ENCODE measurements around the gene LCN6.
"Not testable (repeated sequence)": the region's sequence is repeated elsewhere in the genome, so short reads cannot be mapped to it uniquely, and the experiment has no call there.

The LCN6 gene

GRCh38 chr9:136724772-136725171 is 23.6 kb downstream of the LCN6 start:
- no peak for DNase-seq (ENCODE audit: low spot score)

DNA sequence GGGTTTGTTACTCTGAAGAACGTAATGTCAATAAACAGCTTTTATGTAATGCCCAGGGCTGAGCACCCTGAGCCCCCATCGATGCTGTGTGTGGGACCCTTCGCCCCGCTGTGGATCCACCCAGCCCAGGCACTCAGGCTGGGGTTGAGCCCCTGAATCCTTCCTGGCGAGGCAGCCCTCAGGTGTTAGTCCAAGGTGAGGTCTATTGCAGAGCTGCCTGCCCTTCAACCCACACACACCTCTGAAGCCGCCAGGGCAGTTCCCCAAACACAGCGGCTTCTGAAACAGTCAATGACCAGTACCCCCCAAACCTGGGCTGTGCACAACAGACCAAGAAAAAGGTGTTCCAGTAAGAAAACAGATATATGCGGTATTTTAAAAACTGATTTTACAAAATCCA is 24.3 kb downstream of the LCN6 start:
- DNase-seq (ENCODE audit: low spot score) = no peak

GRCh38 chr9:136723362-136723976 is 24.9 kb downstream of the LCN6 start:
- no peak for DNase-seq (ENCODE audit: low spot score)

GRCh38 chr9:136722969-136723356 is 25.4 kb downstream of the LCN6 start:
- DNase-seq (ENCODE audit: low spot score) = no peak

- no peak for DNase-seq (ENCODE audit: low spot score)
Measured at GRCh38 chr9:136722093-136722968, 26.0 kb downstream of the LCN6 start.

- peak; percentile 54 for DNase-seq (ENCODE audit: low spot score)
Measured at GRCh38 chr9:136721339-136722092, 26.8 kb downstream of the LCN6 start.

- DNase-seq (ENCODE audit: low spot score) = peak; percentile 34
Measured at GRCh38 chr9:136720898-136721338, 27.4 kb downstream of the LCN6 start.

GRCh38 chr9:136720251-136720897 is 28.0 kb downstream of the LCN6 start:
- no peak for DNase-seq (ENCODE audit: low spot score)

- DNase-seq (ENCODE audit: low spot score) = no peak
Measured at GRCh38 chr9:136719195-136719880, 29.0 kb downstream of the LCN6 start.

- DNase-seq (ENCODE audit: low spot score) = no peak
Measured at GRCh38 chr9:136718345-136719194, 29.8 kb downstream of the LCN6 start.

GRCh38 chr9:136717399-136717798 is 30.9 kb downstream of the LCN6 start:
- no peak for DNase-seq (ENCODE audit: low spot score)

DNA sequence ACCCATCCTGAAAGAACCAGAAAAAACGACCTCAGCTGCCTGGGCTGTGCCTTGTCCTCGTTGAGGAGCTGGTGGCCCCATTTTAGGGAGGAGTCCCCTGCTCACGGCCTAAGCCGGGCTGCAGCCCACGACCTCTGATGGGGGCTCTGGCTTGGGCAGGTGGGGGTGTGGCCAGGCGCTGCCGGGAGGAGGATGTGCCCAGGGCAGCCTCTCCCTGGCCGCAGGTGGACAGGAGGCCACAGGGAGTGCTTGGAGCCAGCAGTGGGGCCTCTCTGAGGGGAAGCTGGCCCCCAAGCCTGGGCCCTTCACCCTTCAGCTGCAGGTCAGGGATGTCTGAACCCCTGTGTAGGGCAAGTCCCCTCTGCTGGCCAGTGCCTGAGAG is 33.4 kb downstream of the LCN6 start:
- DNase-seq (ENCODE audit: low spot score) = no peak

DNA sequence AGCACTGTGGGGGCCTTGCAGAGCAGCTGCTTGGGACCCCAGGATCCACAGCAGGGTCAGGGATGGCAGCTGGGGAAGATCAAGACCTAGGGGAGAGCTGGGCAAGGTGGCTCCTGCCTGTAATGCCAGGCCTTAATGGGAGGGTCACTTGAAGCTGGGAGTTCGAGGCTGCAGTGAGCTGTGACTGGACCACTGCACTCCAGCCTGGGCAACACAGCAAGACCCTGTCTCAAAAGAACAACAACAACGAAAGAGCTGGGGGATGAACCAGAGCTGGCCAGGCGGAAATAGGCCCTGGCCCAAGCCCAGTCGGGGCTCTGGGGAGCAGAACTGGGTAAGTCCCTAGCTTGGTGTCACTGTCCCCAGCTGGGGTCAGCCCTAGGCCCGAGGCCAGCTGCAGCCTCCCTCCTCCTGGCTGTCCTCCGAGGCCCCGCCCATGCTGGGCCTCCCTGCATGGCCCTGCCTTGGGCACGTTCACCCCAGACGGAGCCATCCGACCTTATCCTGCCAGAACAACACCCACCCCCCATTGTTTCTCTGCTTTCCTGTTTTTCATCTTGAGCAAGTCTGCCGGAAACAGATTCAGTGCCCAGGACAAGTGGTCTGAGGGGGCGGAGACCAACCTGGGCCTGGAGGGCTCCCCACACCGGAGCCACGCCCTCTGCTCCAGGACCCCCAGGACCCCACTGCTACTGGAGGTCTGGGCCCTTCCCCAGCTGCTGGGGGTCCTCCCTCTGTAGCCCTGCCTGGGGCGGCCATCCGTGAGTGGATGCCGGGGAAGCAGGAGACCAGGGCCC is 34.0 kb downstream of the LCN6 start:
- DNase-seq (ENCODE audit: low spot score) = no peak

- DNase-seq (ENCODE audit: low spot score) = no peak
Measured at GRCh38 chr9:136713550-136713949, 34.8 kb downstream of the LCN6 start.

DNA sequence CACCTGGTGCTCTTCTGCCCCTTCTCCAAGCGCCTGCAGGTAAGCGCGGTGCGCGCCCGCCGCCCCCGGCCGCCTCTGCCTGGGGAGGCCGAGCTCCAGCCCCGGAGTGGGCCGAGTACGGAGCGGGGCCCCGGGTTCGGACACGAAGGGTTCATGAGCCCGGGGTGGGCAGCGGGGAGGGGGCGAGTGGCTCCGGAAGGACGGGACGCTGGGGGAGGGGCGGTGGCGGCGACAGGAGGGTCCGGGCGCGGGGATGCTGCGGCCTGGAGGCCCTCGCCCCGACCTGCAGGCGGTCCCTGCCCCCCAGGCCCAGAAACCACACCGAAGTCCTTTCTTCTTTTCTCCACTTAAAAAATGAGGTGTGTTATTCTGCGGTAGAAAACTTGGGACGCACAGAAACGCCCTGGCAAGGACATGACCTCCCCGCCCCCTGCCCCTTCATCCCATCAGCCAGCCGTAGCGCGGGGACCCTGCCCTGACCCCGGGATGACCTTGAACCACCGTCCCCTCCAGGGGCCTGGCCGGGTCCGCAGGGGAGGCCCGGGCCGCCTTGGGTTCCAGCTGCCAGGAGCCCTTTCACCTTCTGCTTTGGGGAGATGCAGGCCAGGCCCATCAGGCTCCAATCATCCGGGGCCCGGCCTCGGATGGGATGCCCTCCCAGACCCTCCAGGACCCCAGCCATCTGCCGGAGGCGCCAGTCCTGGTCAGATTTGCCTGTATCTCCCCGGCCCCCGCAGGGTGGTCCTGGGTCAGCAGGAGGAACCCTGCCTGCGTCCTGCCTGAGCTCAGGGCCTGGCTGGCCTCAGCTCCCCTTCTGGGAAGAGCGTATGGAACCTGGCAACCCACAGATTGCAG is 35.4 kb downstream of the LCN6 start:
- no peak for DNase-seq (ENCODE audit: low spot score)

GRCh38 chr9:136711751-136712689 is 36.3 kb downstream of the LCN6 start, which contains the start of gene DIPK1B:
Gene DIPK1B, plus strand, starts transcription at chr9:136712572. Its CDS starts 94 bp downstream, at chr9:136712666.
- peak; percentile 95 for DNase-seq (ENCODE audit: low spot score)

- DNase-seq (ENCODE audit: low spot score) = not testable (repeated sequence)
Measured at GRCh38 chr9:136711219-136711648, 37.1 kb downstream of the LCN6 start.

DNA sequence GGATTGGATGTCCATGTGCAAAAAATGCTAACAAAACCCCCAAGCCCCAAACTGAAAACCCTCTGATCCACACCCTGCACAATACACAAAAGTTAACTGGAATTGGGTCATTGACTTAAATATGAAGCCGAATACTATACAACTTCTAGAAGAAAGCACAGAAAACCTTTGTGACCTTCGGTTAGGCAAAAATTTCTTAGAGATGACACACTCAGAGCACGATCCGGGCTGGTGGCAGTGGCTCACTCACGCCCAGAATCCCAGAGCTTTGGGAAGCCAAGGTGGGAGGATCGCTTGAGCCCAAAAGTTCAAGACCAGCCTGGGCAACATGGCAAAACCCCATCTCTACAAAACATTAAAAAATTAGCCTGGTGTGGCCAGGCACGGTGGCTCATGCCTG is 37.8 kb downstream of the LCN6 start:
- DNase-seq (ENCODE audit: low spot score) = no peak

All from HuH-7.5 (cell line).